Lower leg skin (tissue), 4 donors: ENCODE data around the gene SGIP1. TPM values are rescaled to one million over a fixed set of nuclear protein-coding genes. Genes with fewer than 3 reads are reported as not detected.
"Not testable (repeated sequence)": the region's sequence is repeated elsewhere in the genome, so short reads cannot be mapped to it uniquely, and the experiment has no call there.

Experiments used
- DNase-seq, 2 donors: peaks; one replicate each; pipeline ENCODE4 v3.0.0-alpha.2; 2019; ENCODE audit warnings: low spot score in 2 of 2
- H3K4me3 ChIP-seq: fragments of 200-600 bp; sonication (generic); 2 replicates; pipeline ENCODE4 v1.5.1; 2017; ENCODE audit warnings: mild to moderate bottlenecking, low read depth; ENCODE audit not compliant: poor library complexity, severe bottlenecking
- POLR2A ChIP-seq, 2 donors: fragments of 450-650 bp; IDR thresholded peaks; one replicate each; pipeline ENCODE4 v1.6.1; 2016 to 2017; ENCODE audit warnings: antibody characterized with exemption in 2 of 2, mild to moderate bottlenecking in 1 of 2, moderate library complexity in 1 of 2
- WGBS, 2 donors: methylation state at CpG; one replicate each; pipeline ENCODE4 v1.1.5; 2018; 5-methylcytosine and 5-hydroxymethylcytosine counted together
- intact Hi-C: fragments of 100-400 bp; cut with DNase I; formaldehyde crosslinking; loops from one replicate; pipeline ENCODE4 v1.15.0; 2023; ENCODE audit warnings: low total_unique reads
- total RNA-seq, 4 donors: library from RNA; depleted of rRNA; stranded (reverse); fragments of >200 nt; gene quantifications; one replicate each; pipeline ENCODE4 v1.1.0, GENCODE V29; 2016
- TF ChIP-seq, protein P1 (sequence below), 3 donors: fragments of 450-650 bp; IDR thresholded peaks; one replicate each; pipeline ENCODE4 v1.5.1; 2016; ENCODE audit warnings: antibody characterized with exemption in 3 of 3, mild to moderate bottlenecking in 3 of 3, moderate library complexity in 2 of 3

Gene SGIP1
- total RNA-seq, 4 donors from 2014 or later = 0.39 to 7.0 (median 2.4) TPM

DNA sequence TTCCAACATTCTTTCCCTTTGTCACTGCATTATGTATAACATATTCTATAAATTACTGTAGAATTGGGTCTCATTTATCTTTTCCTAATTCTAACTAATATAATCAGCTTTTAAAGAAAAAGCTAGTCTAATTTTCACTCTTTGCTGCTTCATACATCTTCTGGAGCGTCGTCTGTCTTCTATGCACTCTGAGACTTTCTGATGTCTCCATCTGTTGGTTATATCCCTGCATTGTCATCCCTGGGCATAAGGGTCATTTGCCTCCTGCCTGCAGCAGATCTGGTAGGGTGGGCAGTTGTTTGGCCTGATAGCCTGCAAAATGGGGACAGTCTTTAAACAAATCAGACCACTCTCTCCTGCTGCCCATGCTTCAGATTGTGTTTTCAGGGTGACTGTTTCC is 177.5 kb downstream of the SGIP1 start:
- no peak for DNase-seq
- intact Hi-C loops = no loop called here
- no peak for TF ChIP-seq POLR2A (IDR thresholded peaks at IDR 0.05)
- TF ChIP-seq, protein P1, sequence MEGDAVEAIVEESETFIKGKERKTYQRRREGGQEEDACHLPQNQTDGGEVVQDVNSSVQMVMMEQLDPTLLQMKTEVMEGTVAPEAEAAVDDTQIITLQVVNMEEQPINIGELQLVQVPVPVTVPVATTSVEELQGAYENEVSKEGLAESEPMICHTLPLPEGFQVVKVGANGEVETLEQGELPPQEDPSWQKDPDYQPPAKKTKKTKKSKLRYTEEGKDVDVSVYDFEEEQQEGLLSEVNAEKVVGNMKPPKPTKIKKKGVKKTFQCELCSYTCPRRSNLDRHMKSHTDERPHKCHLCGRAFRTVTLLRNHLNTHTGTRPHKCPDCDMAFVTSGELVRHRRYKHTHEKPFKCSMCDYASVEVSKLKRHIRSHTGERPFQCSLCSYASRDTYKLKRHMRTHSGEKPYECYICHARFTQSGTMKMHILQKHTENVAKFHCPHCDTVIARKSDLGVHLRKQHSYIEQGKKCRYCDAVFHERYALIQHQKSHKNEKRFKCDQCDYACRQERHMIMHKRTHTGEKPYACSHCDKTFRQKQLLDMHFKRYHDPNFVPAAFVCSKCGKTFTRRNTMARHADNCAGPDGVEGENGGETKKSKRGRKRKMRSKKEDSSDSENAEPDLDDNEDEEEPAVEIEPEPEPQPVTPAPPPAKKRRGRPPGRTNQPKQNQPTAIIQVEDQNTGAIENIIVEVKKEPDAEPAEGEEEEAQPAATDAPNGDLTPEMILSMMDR (IDR thresholded peaks at IDR 0.05) = no peak
- 16 to 56% methylated on average over 2 of the region's 2 CpGs for whole genome bisulfite sequencing, 2 donors
- H3K4me3 ChIP-seq = no peak overlapping the region

DNA sequence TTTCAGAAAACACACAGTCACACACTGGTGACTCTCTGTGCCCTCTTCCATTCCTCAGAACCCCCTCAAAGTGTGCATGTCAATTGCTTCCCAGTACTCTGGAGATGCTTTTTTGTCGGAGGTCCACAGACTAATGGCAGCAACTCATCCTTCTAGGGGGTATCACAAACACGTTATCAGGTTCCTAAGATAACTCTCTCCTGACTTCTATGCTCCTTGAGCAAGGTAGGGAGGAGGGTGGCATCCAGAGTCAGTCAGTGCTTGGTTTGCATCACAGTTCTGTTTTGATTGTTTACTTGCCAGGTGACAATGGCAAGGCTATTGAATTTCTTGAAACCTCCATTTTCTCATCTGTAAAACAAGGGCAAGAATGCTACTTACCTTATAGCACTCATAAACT is 178.9 kb downstream of the SGIP1 start:
- intact Hi-C loops = no loop called here
- TF ChIP-seq, protein P1 (IDR thresholded peaks at IDR 0.05) = no peak
- no peak for TF ChIP-seq POLR2A (IDR thresholded peaks at IDR 0.05)

DNA sequence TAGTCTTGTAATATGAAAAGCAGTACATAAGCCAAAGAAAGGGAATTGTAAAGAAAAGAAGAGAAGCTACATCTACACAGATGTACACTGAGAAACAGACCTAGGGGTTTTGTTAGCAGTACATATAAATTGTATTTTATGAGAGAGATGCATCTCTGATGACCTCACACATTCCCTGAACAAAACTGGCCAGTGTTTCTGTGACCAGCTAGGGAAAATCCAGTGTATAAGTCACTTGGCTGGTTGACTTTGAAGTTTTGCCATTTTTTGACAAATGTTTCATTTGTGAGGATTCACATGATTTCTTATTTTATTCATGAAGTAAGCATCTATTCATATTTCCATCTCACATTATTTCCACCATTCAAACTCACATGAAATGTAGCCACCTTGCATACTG is 190.0 kb downstream of the SGIP1 start:
- no peak for TF ChIP-seq POLR2A (IDR thresholded peaks at IDR 0.05)
- TF ChIP-seq, protein P1 (IDR thresholded peaks at IDR 0.05) = no peak
- no peak for DNase-seq
- intact Hi-C loops = no loop called here
- no peak overlapping the region for H3K4me3 ChIP-seq

More for the DNA sequence above, 178.9 kb downstream of the SGIP1 start:
- H3K4me3 ChIP-seq = no peak overlapping the region
- WGBS, 2 donors = 68 to 82% methylated on average over 2 of the region's 2 CpGs
- no peak for DNase-seq

DNA sequence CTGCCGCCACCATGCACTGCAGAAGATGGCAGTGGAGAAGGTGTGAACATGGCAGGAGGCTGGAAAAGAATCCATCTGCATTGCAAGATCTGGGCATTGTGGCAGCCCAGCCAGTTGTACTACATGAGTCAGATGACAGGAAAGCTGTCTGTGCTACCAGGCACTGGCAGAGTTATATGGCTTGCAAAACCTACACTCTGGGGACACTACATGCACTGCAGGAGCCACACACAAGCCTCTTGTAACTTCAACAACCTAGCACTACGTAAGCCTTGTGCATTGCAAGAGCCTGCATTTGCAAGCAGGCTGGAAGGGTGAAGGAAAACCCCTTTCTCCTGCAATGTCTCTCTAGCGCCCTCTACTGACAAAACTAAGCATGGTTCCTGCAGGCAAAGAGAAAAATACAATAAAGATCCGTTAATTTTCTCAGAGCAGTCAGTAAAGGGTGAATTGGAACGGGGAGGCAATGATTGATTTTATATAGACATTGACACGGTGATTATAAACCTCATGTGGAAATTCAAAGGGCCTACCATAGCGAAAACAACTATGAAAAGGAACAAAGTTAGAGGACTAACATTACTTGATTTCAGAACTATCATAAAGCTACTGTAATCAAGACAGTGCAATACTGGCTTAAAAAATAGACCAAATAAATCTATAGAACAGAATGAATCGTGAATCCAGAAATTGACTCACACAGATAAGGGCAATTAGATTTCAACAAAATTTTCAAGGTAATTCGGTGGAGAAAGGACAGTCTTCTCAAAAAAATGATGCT is 192.1 kb downstream of the SGIP1 start:
- H3K4me3 ChIP-seq = no peak overlapping the region
- DNase-seq = peak in 1 of 2 donors; percentile 43
- intact Hi-C loops = no loop called here
- 24 to 25% methylated on average over 9 of the region's 9 CpGs for WGBS, 2 donors
- TF ChIP-seq, protein P1 (IDR thresholded peaks at IDR 0.05) = no peak
- no peak for TF ChIP-seq POLR2A (IDR thresholded peaks at IDR 0.05)

DNA sequence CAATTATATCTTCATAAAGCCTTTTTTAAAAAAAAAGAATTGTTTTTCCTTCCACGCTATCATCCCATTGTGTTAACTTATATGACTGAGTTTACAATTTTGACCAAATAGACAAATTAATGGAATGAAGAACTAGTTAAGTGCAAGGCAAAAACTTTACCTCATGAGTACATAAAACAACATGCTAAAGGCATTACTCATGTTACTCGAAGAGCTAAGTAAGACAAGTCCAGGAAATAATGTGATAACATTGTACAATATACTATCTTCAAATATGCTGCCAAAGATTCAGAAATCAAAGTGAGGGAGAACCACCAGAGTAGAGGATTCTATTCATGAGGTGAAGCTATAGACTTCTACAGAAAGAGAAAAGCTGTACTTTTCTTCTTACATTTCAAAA is 194.1 kb downstream of the SGIP1 start:
- TF ChIP-seq, protein P1 (IDR thresholded peaks at IDR 0.05) = no peak
- no peak for TF ChIP-seq POLR2A (IDR thresholded peaks at IDR 0.05)
- H3K4me3 ChIP-seq = no peak overlapping the region
- WGBS, 2 donors = 64 to 68% methylated on average over 2 of the region's 2 CpGs
- no peak for DNase-seq
- intact Hi-C loops = no loop called here

DNA sequence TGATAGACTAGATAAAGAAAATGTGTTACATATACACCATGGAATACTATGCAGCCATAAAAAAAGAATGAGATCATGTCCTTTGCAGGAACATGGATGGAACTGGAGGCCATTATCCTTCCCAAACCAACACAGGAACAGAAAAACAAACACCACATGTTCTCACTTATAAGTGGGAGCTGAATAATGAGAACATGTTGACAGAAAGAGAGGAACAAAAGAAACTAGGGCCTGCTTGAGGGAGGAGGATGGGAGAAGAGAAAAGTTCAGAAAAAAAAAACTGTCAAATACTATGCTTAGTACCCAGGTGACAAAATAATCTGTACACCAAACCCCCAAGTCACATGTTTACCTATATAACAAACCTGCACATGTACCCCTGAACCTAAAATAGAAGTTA is 194.8 kb downstream of the SGIP1 start:
- H3K4me3 ChIP-seq, DNase-seq, intact Hi-C loops: not testable (repeated sequence)
